ENCODE results near the gene ZDHHC14.
A peak's percentile ranks its signal among the peaks of the same experiment; 100 is the strongest.

The ZDHHC14 gene

DNA sequence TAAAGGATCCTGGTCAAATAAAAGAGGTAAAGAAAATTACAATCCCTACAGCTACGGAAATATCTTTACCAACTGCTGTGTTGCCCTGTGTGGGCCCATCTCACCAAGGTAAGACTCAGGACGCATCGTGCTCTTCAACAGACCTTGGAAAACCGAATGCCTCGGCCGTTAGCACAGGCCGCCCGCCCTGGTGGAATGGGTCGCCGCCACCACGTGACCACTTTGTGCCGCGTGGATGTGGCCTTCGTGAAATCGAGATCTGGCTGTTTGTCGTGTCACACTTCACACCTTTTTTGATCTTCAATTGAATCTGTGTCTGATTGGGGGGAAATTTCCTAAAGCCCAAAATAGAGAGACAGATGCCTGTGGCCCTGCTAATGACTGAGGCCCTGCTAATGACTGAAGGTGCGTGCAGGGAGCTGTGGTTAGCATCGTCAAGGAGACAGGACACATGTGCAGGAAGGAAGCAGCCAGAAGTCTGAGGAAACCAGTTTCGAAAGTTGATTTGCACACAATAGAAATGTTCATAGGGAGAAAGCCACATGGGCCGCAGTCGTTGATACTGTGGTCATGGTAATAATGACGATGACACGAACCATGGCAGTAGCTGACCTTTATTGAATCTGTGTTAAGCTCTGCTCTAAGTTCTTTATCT lies 266.4 kb downstream of the ZDHHC14 start:
- no peak for DNase-seq (ENCODE audit: low read depth)

- no peak for DNase-seq (ENCODE audit: low read depth)
These were observed 267.6 kb downstream of the ZDHHC14 start for GRCh38 chr6:157648561-157648960.

GRCh38 chr6:157649311-157650260 lies 268.6 kb downstream of the ZDHHC14 start:
- DNase-seq (ENCODE audit: low read depth), result no peak

DNA sequence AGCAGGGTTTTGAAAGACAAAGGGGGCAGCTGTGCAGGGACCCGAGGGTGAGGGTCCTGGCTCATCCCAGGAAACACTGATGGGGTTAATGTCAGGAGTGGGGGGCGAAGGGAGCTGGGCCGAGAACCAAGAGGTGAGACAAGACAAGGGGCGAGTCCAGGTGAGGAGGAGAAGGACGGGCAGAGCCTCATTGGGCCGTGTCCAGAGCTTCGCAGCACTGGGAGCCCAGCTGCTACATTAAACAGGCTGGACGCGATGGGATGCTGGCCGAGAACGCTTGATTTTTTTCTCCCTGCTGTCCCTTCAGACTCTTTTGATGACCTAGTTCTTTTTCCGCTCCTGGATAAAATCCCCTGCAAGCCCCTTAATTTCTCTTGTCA lies 269.3 kb downstream of the ZDHHC14 start:
- DNase-seq (ENCODE audit: low read depth), result no peak

- no peak for DNase-seq (ENCODE audit: low read depth)
These were observed 269.8 kb downstream of the ZDHHC14 start for GRCh38 chr6:157650801-157651200.

DNA sequence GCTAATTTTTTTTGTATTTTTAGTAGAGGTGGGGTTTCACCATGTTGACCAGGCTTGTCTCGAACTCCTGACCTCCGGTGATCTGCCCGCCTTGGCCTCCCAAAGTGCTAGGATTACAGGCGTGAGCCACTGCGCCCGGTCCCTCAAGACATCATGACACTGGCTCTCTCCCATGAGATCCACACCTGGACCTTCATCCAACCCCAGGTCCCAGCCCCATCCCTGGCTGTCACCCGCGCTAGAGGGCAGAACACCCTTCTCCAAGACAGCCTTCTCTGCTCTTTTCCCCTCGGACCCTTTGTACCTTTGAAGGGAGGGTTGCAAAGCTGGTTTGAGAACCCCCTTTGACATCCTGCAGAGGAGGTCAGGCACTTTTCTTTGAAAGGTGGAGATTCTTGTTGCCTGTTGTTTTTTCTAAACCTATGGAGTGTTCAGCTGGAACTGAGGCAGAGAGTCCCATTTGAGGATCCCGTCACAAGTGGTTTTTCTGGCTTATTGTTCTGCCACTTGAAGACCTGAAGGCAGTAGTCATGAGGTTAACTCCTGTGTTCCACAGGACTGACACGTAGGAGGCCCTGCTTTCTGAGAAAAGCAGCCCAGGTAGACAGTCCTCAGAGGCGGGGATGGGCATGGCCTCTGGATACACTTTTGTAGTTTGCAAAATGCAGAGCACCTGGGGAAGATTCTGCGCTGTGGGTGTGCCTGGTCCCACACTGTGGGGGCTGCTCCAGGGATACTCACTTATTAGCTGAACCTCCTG lies 270.9 kb downstream of the ZDHHC14 start:
- DNase-seq (ENCODE audit: low read depth), result no peak

- DNase-seq (ENCODE audit: low read depth), result no peak
These were observed 271.8 kb downstream of the ZDHHC14 start for GRCh38 chr6:157652601-157653363.

DNA sequence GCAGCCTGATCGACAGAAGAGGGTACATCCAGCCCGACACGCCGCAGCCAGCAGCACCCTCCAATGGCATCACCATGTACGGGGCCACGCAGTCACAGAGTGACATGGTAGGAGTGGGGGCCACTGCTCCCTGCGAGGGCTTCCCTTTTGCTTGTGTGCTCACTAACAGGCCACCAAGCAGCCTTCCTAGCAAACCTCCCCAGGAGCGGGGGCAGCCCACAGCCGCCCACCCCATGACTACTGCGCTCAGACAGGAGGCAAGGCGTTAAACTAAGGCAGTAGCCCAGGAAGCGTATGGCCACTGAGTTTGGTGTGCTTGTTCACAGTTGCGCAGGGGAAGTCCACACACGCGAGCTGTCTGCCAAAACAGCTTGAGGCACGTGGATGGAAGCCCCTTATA lies 272.5 kb downstream of the ZDHHC14 start:
- no peak for DNase-seq (ENCODE audit: low read depth)

DNA sequence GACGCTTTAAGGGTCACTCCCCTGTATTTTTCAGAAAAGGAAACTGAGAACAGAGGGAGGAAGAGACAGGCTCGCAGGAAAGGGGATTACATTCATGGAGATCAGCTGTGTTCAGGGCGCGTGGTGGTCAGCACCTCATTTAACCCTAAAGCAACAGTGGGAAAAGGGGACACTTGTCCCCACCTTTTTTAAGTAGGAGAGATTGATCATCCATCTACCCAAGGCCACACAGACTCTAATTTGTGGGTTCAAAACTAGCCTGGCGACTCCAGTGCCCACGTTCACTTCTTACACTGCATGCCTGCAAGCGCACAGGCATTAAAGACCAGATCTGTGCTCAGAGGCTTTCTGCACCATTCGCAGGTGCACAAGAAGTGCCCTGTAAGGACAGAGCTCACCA lies 274.1 kb downstream of the ZDHHC14 start:
- DNase-seq (ENCODE audit: low read depth), result no peak

- no peak for DNase-seq (ENCODE audit: low read depth)
These were observed 275.5 kb downstream of the ZDHHC14 start for GRCh38 chr6:157656437-157656997.

DNA sequence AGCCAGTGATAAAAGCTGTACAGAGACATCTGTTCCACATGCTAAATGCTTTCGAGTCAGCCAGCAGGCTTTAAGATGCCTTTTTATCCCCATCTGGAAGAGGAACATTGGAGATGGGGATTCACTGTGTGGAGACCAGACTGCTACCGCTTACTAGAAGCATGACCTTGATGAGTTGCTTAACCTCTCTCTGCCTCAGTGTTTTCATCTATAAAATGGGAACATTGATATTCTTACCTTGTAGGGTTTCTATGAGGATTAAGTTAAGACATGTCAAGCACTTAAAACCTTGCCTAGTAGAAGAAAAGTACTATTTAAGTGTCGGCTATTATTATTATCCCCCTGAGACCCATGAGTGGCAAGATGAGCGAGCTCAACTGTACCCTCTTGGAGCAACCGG lies 276.8 kb downstream of the ZDHHC14 start:
- no peak for DNase-seq (ENCODE audit: low read depth)

DNA sequence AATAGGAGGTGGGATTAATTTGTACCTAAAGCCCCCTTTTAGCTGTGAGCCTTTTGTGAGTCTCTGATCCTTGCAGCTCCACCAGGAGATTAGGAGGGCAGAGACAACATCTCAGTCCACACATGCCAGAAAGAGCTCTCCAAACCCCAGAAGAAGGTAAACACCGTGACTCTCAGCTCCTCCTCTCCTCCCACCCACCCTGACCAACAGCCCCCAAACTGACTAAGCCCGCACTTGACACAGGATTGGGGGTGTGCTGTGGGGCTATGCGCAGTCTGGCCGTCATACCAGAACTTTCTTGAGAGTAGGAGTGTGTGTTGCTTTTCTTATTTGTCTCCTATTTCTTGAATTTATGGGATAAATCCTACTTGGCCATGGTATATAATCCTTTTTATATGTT lies 277.3 kb downstream of the ZDHHC14 start:
- no peak for DNase-seq (ENCODE audit: low read depth)

- DNase-seq (ENCODE audit: low read depth), result no peak
These were observed 278.7 kb downstream of the ZDHHC14 start for GRCh38 chr6:157659536-157660271.

DNA sequence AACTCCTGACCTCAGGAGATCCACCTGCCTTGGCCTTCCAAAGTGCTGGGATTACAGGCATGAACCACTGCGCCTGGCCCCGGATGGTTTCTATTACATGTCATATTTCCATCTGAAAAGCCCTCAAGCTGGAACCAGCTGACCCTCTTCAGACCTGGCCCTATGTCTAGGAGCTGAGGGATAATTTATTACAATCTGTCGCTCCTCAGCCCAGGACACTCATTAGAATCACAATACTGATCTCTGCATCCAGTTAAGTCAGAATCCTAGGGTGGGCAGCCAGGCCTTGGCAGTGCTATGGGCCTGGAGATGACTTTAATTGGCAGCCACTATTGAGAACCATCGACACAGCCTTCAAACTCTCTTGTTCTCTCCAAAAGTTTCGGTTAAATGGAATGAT lies 279.4 kb downstream of the ZDHHC14 start:
- no peak for DNase-seq (ENCODE audit: low read depth)

DNA sequence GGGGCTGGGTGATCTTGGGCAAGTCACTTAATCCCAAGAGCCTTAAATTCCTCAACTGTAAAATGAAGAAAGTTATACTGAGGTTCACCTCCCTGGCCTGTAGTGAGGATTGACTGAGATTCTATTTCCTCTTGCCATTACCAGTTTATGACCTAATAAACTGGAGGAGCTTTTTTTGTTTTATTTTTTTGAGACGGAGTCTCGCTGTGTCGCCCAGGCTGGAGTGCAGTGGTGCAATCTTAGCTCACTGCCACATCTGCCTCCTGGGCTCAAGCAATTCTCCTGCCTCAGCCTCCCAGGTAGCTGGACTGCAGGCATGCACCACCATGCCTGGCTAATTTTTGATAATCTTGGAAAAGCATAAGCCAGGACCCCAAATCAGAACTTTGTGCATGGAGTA lies 280.7 kb downstream of the ZDHHC14 start:
- DNase-seq (ENCODE audit: low read depth), result no peak

- no peak for DNase-seq (ENCODE audit: low read depth)
These were observed 282.3 kb downstream of the ZDHHC14 start for GRCh38 chr6:157663261-157663660.

- DNase-seq (ENCODE audit: low read depth), result no peak
These were observed 284.2 kb downstream of the ZDHHC14 start for GRCh38 chr6:157665180-157665579.

DNA sequence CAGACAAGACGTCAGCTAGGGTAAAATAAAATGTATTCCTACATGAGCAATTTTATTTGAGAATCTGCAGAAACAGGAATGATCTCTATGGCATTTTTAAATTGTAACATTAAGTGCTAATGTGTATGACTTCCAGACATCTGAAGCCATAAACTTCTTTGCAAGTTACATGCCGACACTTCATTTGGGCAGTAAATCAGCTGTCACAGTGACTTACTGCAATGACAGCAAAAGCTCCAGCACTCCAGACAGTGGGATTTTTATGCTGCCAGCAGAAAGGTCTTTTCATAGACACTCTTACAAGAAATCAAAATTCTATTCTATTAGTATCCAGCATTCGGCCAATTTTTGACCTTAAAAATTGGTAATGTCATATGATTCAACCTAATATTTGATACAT lies 285.7 kb downstream of the ZDHHC14 start:
- DNase-seq (ENCODE audit: low read depth), result no peak

DNA sequence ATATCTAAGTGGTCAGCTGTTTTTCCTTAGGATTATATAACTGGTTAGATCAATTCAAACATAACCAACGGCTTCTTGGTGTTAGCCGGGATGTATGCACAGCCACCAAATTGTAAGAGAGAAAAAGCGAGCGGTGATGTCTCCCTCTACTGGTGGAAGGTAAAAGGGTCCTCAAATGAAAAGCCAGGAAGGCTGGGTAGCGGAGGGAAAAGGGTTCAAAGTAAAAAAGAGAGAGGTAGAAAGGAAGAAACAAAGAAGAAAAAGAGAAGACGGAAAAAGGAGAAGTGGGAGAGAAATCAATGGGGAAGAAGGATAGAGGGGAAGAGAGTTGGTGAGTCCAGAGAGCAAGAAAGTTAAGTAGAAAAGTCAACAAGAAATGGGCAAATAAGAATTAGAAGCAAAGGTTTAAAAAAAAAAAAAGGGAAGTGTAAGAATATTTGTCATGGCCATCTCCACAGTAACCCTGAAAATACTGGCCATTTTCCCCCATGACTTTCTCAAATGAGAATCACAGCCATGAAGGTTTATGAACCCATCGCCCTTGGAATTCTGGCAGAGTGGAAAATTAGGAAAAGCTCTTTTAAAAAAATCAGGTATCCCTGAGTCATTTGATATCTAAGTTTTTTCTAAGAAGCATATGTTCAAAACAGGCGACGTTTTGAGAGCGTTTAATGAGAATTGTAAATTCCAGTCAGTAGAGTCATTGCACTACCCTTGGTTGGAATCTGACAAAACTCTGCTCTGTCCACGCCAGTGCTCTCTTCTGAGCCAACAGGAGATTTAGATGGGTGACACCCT lies 286.4 kb downstream of the ZDHHC14 start:
- DNase-seq (ENCODE audit: low read depth), result peak; percentile 39

DNA sequence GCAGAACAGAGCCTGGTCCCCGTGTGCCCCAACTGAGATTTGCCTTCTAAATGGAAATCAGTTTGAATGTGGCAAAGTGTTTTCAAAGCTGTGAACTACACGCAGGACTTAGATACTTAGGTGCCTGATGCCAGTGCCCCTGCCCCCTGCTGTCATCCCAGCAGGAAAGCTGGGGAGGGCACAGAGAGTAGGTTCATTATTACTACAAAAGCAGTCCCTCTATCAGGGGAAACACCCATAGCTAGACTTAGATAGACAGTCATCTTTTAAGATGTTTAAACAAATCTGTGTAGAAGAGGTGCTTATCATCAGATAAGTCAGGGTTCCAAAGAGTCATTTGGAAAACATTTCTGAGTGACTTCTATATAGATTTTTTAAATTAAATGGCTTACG lies 287.0 kb downstream of the ZDHHC14 start:
- no peak for DNase-seq (ENCODE audit: low read depth)
